ENCODE measurements around the gene GARIN5B.
A peak's percentile ranks its signal among the peaks of the same experiment; 100 is the strongest.

GARIN5B gene

GRCh38 chr19:55387736-55388497 is 24.9 kb upstream of the GARIN5B start:
- no peak for DNase-seq

GRCh38 chr19:55386493-55386971 is 23.5 kb upstream of the GARIN5B start:
- no peak for DNase-seq

DNA sequence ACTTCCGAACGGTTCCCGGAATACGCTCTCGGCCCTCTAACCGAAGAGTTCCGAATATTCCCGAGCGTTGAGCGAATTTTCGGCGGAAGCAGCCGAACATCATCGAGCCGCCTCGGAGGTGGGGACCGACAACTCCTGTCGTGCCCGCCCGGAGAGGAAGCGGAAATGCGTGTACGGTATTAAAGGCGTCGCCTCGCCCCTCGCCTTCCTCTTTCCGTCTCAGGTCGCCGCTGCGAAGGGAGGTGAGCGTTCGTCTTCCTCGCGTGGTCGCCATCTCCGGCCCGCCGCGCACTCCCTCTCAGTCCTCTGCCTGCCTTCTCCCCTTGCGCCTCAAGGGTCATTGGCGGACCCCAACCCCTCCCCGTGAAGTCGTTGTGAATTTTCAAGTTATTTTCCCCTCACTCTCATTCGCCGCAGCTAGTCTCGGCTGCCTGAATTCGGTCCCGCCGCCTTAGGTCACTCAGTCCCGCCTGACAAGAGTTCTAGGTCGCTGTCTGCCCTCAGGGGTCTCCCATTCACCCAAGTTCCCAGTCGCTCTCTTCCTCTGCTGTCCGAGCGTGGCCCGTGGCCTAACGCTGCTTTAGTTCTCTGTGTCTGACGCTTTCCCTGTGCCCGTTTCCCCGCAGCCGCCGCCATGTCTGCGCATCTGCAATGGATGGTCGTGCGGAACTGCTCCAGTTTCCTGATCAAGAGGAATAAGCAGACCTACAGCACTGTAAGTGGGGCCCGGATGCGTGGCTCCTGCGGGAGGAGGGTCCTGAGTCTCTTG is 22.8 kb upstream of the GARIN5B start, which contains the start of gene RPL28:
Gene RPL28, plus strand, starts transcription at position 209 of the 769 bp plus-strand sequence. Its CDS starts 426 bp downstream, at position 635.
- DNase-seq, result peak; percentile 89

DNA sequence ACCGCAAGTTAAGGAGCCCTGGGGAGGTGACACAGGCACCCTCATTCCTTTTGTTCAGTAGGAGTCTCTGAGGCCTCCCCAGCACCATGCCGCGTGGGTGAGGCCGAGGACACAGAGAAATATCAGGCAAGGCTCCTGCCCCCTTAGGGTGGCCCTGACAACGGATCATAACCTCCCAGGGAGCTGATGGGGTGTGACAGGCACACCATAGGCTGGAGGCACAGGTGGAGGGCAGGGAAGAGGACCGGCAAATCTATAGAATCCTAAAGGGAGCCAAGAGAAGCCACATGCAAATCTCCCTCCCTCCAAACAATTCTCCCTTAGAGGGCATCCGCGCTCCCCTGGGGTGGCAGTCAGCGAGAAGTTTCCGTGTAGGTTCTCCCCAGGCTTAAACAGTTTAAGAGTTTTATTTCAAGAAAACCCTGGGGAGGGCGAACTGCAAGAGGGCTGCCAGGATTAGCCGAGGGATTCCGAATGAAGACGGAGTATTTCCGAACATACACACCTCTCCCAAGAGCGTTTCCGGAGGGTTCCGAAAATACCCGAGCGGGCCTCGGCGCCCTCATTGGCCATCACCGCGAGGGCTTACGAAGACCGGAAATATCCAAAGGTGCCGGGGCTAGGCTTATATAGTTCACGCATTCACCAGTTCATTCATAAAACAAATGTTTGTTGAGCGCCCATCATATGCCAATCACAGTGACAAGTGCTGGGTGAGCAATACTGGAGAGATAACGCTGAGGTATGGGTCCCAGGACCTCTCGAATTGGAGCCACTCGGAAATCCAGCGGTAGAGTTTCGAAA is 22.1 kb upstream of the GARIN5B start:
- peak; percentile 89 for DNase-seq

GRCh38 chr19:55384131-55384919 is 21.3 kb upstream of the GARIN5B start, which contains the start of gene TMEM238:
Gene TMEM238 (minus strand): TSS chr19:55384292. CDS start chr19:55384259, 33 bp downstream.
- no peak for DNase-seq

DNA sequence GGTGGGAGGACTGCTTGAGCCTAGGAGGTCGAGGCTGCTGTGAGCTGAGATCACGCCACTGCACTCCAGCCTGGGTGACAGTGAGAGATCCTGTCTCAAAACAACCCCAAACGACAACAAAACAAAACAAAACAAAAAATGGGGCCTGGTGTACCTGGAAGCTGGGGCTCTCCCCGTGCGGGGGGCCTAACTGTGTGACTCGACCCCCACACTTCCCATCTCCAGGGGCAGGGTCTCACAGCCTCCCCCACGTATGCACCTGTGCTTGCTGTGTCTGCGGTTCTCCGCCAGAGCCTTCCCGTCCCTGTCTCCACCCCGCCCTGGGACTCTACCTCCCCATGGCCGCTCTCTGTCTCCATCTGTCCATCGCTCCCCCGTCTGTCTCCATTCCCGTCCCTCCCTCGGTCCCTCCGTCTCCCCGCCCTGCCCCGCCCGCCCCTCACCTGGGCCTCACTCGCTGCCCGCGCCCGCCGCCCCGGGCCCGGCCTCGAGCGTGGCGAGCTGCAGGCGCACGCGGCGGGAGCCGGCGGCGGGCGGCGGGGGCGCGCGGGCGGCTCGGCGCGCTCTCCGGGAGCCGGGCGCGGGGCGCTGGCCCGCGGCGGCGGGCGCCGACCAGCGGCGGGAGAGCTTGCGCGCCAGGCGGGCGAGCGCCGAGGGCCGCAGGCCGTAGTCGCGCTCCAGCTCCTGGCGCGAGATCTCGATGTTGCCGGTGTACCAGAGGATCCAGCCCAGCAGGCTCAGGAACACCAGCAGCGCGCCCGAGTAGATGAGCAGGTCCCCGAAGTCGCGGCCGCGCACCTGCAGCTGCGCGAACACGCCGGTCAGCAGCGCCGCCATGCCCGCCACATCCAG is 20.4 kb upstream of the GARIN5B start:
- DNase-seq, result no peak

DNA sequence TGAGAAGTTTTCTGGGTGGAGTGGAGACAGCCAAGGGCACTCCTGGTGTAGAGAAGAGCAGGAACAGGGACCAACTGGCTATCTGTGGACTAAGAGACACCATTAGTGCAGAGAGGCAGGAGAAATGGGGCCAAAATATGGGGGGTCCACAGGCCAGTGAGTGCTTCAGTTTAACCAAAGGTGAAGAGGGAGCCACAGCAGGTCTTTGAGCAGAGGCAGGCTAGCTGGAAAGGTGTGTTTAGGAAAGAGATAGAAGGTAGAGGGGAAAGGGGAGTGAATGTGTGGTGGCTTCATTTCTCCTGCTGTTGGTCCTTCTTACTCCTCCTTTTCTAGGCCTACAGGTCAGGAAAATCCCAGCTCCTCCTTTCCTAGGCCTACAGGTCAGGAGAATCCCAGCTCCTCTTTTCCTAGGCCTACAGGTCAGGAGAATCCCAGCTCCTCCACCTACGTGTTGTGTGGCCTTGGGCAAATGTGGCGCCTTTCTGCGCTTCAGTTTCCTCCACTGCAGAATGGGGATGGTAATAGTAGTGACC is 19.5 kb upstream of the GARIN5B start:
- DNase-seq, result no peak

DNA sequence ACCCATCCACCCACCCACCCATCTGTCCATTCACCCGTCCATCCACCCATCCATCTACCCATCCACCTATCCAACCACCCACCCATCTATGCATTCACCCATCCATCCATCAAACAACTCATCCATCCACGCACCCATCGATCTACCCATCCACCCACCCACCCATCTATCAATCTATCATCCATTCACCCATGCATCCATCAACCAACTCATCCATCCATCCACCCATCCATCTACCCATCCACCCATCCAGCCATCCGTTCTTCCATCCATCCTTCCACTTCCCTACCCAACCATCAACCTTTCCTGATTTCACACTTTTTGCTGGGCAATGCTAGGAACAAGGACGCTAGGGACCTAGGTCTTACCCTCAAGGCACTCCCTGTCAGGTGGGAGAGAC is 19.0 kb upstream of the GARIN5B start:
- DNase-seq, result no peak

DNA sequence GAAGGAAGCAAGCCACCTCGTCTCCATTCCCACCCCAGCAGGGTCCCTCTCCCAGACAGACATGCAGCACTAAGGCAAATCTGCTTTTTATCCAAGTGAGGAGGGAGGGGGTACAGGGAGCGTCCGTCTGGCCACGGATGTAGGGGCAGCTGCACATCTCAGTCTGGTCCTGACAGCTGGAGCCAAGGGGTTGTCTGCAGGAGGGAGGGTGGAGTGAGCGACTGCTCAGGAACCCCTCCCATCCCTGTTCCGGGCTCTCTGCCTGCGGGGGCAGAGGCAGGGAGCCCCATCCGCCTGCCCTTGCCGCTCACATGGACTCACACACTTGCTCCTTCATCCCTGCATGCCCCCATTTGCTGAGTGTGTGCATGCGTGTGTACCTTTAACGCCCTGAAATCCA is 16.1 kb upstream of the GARIN5B start:
- DNase-seq, result no peak

- DNase-seq, result no peak
These were observed 14.5 kb upstream of the GARIN5B start for GRCh38 chr19:55377356-55378131.

GRCh38 chr19:55376241-55376933 is 13.3 kb upstream of the GARIN5B start, which contains the start of gene TMEM190:
Gene TMEM190 (plus strand): TSS chr19:55376826. CDS start chr19:55376854, 28 bp downstream.
- no peak for DNase-seq

DNA sequence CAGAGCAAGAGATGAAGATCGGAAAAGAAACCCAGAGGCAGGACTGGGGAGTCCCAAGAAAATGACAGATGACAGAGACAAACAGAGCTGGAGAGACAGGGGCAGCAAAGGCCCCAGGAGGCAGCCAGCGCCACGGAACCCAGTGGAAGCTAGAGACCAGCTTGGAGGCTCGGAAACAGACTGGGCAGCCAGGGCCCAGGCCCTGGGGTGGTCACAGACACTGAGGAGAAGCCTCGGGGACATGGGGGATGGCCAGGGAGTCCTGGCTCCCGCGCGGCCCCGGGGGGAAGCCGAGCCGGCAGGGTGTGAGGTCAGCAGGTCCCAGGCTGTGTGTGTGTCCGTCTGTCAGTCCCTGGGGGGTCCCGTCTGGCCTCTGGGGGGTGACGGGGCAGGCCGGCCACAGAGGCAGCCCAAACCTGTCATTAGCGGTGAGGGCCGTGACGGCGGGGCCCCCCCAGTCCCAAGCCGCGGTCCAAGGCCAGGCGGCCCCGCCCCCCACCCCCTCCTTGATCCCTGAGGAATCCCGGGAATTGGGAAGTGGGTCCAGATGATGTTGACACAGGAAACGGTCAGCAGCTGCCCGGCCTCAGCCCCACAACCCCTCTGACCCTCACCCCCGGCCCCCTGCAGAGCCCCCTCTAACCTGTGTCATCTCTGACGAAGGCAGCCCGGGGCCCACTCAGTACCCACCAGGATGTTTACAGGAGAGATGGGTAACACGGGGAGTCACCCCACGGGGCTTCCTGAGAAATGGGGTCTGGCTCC is 11.1 kb upstream of the GARIN5B start:
- DNase-seq, result no peak

- no peak for DNase-seq
These were observed 10.4 kb upstream of the GARIN5B start for GRCh38 chr19:55373306-55373992.

DNA sequence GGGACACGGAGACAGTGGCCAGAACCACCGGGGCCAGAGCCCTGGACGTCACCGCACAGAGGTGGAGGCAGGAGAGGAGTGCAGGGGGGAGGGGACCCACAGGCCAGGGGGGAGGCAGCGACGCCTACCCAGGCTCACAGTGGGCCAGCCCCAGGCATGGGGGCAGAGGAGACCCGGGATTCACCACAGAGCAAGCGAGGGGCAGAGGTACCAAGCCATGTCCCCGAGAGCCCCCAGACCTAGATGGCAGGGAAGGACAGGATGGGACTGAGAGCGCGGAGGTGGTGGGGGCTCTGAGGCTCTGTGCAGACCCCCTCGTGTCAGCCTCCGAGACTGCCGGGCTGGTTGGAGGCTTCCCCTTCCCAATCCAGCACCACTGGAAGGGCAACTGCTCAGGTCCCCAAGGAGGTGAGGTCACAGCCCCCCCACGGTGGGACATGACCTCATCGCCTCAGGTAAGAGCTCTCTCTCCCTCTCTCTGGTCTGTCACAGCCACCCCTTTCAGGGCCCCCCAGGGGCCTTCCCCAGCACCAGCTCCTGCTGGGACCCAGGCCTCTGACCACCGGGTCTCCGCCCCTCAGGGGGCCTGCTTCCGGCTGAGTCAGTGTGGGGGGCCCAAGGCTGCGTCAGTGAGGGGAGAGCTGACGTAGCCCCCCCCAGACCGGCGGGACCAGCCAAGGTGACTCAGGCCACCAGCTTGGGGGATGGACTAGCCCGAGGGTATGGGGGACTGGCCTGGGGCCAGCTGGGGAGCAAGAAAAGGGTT is 9.4 kb upstream of the GARIN5B start:
- DNase-seq, result no peak

DNA sequence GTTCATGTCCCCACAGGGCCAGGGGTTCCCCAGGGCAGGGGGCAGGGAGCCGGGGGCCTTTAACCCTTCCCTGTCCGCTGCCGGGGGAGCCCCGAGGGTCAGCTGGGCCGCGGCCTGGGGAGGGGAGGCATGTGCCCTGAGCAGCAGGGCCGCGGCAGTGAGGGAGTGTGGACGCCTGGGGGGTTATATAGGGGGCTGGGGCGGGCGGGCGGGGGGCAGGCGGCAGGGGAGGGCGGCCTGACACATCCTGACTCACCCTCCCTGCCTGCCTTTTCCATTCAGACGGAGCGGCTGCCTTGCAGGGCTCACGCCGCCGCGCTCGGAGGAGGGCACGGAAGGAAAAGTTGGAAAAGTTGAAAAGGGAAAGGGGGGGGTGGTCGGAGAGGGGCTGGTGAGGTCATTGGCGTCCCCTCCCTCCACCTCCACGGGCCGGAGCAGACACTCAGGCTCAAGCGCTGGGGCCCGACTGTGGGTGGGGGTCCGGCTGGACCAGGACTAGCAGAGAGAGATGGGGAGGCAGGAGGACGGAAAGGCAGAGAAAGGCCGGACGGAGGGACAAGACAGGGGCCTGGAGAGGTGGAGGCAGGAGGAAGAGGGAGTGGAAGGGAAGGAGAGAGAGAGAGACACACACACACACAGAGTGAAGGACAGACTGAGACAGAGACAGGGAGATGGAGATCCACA is 7.4 kb upstream of the GARIN5B start, which contains the start of gene IL11:
Gene IL11, minus strand, starts transcription at position 159 of the 684 bp plus-strand sequence. Its CDS starts 153 bp downstream, at position 6.
- DNase-seq, result no peak

GRCh38 chr19:55369653-55370304 is 6.7 kb upstream of the GARIN5B start:
- DNase-seq, result no peak
